GM21381 (cell line): ENCODE data around the gene AURKAIP1.

Source experiments
- ATAC-seq: cut with Tn5 transposase; IDR thresholded peaks from one replicate; pipeline ENCODE4 v1.9.1; 2021; ENCODE audit warnings: mild to moderate bottlenecking, moderate library complexity; ENCODE audit not compliant: unreplicated experiment

Gene AURKAIP1

GRCh38 chr1:1348420-1349255, 26.4 kb downstream of the AURKAIP1 start:
- peak; percentile 36 for ATAC-seq

DNA sequence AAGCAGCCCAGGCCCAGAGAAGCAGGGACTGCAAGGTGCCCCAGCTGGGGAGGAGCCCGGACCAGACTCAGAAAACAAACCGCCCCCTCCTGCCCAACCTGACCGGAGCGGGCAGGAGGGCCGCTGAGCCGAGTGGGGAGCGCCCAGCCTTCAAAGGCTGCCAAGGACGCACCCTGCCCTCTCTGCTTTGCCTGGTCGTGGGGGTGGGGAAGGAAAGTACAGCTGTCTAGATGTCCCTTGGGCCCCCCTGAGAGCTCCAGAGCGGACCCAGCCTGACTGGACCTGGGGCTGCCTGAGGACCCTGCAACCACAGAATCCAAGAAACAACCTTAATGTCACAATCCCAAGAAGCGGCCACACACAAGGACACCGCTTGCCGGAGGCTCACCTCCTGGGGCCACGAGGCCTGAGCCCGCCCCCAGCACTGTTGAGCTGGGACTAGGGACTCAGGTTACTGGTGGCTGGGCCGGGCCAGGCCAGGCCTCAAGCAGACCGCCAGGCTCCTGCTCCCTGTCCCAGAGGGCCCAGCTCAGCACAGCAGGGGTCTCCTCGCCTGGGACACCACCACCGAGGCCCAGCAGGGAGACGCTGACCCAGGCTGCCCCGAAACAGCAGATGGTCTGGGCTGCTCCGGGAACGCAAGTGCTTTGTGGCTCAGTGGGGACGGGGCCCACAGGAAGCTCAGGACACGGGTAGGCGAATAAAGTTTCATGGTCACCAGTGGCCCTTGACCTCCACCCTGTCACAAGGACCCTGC, 27.2 kb downstream of the AURKAIP1 start:
- no peak for ATAC-seq

DNA sequence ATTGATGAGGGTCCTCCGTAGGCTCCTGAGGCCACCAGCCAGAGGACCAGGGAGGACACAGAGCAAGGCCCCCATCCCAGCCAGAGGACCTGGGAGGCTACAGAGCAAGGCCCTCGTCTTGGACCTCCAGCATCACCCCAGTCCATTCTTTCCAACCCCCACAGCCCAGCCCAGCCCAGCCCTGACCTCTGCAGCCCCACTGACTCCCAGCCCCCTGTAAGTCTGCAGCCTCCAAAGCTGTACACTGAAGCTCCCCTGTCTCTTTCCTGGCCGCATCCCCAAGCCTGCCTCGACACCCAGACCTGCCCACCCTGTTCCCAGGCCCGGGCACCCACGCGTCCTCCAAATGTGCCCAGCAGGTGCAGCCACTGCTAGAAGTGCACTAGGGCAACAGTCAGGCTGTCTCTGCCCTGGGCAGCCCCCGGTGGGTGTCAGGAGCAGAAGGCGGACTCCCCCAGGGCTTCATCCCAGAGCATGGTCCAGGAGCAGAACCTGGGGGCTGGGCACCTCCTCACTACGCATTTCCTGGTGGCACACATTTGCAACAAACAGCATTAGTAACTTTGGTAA, 27.9 kb downstream of the AURKAIP1 start:
- no peak for ATAC-seq

- no peak for ATAC-seq
Observed at GRCh38 chr1:1346501-1346890, 28.5 kb downstream of the AURKAIP1 start.

- ATAC-seq, result no peak
Observed at GRCh38 chr1:1345860-1346500, 29.0 kb downstream of the AURKAIP1 start.

- ATAC-seq, result no peak
Observed at GRCh38 chr1:1345384-1345783, 29.6 kb downstream of the AURKAIP1 start.

DNA sequence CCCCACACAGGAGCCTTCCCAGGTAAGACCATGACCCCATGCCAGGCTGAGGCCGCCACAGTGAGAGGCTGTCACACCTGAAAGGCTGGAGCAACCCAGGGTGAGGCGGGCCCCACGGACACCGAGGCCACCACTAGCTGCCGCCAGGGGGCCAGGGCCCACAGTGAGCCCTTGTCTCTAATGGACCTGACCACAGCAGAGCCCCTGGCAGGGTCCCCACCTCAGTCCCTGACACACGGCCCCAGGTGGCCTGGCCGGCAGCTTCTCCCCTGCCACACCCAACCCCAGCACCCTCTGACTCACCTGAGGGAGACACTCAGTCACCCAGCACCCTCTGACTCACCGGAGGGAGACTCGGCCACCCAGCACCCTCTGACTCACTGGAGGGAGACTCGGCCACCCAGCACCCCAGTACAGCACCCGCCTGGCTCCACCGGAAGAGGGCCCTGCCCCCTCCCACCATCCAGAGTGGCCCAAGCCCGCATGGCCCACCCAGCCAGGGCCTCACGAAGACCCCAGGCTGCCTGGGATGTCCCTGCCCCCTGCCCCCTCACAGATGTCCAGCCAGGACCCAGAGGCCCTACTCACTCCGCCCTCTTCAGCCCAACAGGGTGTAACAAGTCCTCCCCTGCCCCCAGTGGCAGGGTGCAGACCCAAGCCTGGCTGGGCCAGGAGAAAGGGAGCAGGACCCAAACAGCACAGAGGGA, 30.2 kb downstream of the AURKAIP1 start:
- no peak for ATAC-seq

DNA sequence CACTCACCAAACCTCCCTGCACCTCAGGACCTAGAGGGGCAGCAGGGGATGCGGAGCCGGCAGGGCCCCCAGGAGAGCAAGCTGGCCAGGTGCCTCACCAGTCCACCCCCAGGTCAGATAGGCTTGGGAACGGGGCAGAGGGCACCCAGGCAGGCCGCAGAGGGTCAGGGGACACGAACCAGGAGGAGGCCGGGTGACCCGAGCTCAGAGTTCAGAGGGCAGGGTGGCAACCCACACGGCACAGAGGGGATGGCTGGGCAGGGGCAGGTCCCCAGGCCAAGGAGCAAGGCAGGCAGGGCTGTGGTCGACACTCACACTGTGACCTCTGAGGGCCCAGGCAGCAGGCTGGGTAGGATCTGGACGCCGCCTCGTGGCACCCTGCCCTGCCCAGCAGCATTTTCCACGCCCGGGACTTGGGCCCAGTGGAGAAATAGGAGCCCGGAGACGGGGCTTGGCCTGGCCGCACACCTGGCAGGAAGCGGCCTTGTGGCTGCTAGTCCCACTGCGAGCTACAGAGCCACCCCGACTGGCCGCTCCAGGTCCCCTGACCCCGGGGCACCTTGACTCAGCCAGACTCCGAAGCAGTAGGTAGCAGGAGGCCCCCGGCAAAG, 31.1 kb downstream of the AURKAIP1 start:
- no peak for ATAC-seq

- ATAC-seq, result no peak
Observed at GRCh38 chr1:1342584-1343115, 32.4 kb downstream of the AURKAIP1 start.

GRCh38 chr1:1342061-1342562, 32.9 kb downstream of the AURKAIP1 start:
- no peak for ATAC-seq

GRCh38 chr1:1341549-1342021, 33.4 kb downstream of the AURKAIP1 start:
- no peak for ATAC-seq

GRCh38 chr1:1340791-1341548, 34.0 kb downstream of the AURKAIP1 start:
- no peak for ATAC-seq

DNA sequence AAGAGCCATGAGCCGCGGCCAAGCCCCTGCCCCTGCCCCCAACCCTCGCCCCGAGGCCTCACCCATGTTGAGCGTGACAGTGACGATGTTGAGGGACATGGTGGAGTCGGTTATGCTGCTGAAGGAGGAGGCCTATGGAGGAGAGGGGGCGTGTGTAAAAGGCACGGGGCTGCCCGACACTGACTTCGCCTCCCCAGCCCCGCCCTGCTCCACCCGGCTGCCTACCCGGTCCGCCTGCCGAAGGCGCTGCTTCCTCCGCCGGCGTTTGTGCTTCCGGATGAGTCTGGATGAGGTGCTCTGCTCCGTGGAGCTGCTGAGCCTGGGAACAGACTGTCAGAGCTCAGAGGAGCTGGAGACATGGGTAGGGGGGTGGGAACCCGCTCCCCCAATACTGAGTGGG, 34.8 kb downstream of the AURKAIP1 start:
- ATAC-seq, result no peak

GRCh38 chr1:1338278-1338677, 36.7 kb downstream of the AURKAIP1 start:
- ATAC-seq, result no peak

GRCh38 chr1:1337793-1338147, 37.2 kb downstream of the AURKAIP1 start:
- no peak for ATAC-seq

GRCh38 chr1:1336931-1337792, 37.8 kb downstream of the AURKAIP1 start:
- no peak for ATAC-seq

GRCh38 chr1:1336446-1336845, 38.6 kb downstream of the AURKAIP1 start:
- ATAC-seq, result no peak

GRCh38 chr1:1335792-1336248, 39.2 kb downstream of the AURKAIP1 start:
- ATAC-seq, result no peak
